PC-9 (cell line): Measurements from ENCODE around the gene FAM81A.

Experiments used
- EZH2 ChIP-seq: fragments of 200-600 bp; sonication (generic); IDR thresholded peaks from 2 replicates; pipeline ENCODE4 v1.8.0; 2017; ENCODE audit warnings: antibody characterized with exemption, low read depth
- TF ChIP-seq, protein P1 (sequence below): fragments of 200-600 bp; sonication (generic); conservative IDR thresholded peaks from 2 replicates; pipeline ENCODE4 v1.6.1; 2017; ENCODE audit warnings: mixed run types, antibody characterized with exemption, mild to moderate bottlenecking, moderate library complexity

DNA sequence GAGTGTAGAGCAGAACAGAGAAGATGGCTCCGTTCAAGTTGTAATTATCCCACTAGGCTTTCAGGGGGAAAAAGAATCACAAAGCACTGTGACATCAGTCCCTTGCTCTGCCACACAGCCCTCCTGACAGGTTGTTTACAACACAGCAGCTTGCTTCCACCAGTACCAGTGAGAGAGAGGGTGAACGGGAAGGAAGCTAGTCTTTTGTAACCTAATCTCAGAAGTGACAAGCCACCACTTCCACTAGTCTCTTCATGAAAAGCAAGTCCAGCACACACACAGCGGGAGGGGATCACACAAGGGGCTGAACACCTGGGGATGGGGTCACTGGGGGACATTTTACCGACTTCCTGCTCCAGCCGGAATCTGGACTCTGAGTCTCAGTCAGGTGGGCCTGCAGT is 86.3 kb downstream of the FAM81A start:
- TF ChIP-seq, protein P1, sequence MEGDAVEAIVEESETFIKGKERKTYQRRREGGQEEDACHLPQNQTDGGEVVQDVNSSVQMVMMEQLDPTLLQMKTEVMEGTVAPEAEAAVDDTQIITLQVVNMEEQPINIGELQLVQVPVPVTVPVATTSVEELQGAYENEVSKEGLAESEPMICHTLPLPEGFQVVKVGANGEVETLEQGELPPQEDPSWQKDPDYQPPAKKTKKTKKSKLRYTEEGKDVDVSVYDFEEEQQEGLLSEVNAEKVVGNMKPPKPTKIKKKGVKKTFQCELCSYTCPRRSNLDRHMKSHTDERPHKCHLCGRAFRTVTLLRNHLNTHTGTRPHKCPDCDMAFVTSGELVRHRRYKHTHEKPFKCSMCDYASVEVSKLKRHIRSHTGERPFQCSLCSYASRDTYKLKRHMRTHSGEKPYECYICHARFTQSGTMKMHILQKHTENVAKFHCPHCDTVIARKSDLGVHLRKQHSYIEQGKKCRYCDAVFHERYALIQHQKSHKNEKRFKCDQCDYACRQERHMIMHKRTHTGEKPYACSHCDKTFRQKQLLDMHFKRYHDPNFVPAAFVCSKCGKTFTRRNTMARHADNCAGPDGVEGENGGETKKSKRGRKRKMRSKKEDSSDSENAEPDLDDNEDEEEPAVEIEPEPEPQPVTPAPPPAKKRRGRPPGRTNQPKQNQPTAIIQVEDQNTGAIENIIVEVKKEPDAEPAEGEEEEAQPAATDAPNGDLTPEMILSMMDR = no peak
- TF ChIP-seq EZH2 = no peak
